H9 (cell line): ENCODE data around the gene CHST13. TPM values are rescaled to one million over a fixed set of nuclear protein-coding genes. Genes with fewer than 3 reads are reported as not detected.

Source experiments
- DNase-seq: peaks from one replicate; pipeline ENCODE4 v3.0.0-alpha.2; 2017
- H2AFZ ChIP-seq: one replicate; pipeline ENCODE4 v1.6.1; 2013; ENCODE audit warnings: mild to moderate bottlenecking, low read length, control low read depth, moderate library complexity
- H2AK5ac ChIP-seq: 2 replicates; pipeline ENCODE4 v1.6.1; 2013; ENCODE audit warnings: low read length, control low read depth, mixed read lengths; ENCODE audit not compliant: insufficient read length
- H2BK120ac ChIP-seq: one replicate; pipeline ENCODE4 v1.6.1; 2013; ENCODE audit warnings: low read depth, mild to moderate bottlenecking, low read length, control low read depth, inconsistent platforms; ENCODE audit not compliant: poor library complexity, severe bottlenecking
- H2BK12ac ChIP-seq: 2 replicates; pipeline ENCODE4 v1.6.1; 2013; ENCODE audit warnings: low read length, control low read depth, mixed read lengths, low read depth; ENCODE audit not compliant: insufficient read length
- H2BK15ac ChIP-seq: 2 replicates; pipeline ENCODE4 v1.6.1; 2013; ENCODE audit warnings: low read depth, low read length, control low read depth
- H2BK20ac ChIP-seq: one replicate; pipeline ENCODE4 v1.6.1; 2013; ENCODE audit warnings: low read depth, mild to moderate bottlenecking, low read length, control low read depth, inconsistent platforms; ENCODE audit not compliant: poor library complexity, severe bottlenecking
- H2BK5ac ChIP-seq: 2 replicates; pipeline ENCODE4 v1.6.1; 2013; ENCODE audit warnings: low read length, control low read depth, mixed read lengths; ENCODE audit not compliant: insufficient read length
- H3K14ac ChIP-seq: 2 replicates; pipeline ENCODE4 v1.6.1; 2013; ENCODE audit warnings: low read length, control low read depth; ENCODE audit not compliant: insufficient read depth
- H3K18ac ChIP-seq: 2 replicates; pipeline ENCODE4 v1.6.1; 2013; ENCODE audit warnings: low read depth, mild to moderate bottlenecking, mixed read lengths, low read length, control low read depth; ENCODE audit not compliant: insufficient read length
- H3K23ac ChIP-seq: 2 replicates; pipeline ENCODE4 v1.6.1; 2013; ENCODE audit warnings: low read length, control low read depth, mixed read lengths, low read depth; ENCODE audit not compliant: insufficient read length
- H3K23me2 ChIP-seq: 2 replicates; pipeline ENCODE4 v1.6.1; 2013; ENCODE audit warnings: low read depth, mild to moderate bottlenecking, mixed read lengths, low read length, control low read depth; ENCODE audit not compliant: insufficient read length, poor library complexity, severe bottlenecking
- H3K27ac ChIP-seq: 2 replicates; pipeline ENCODE4 v1.5.1; 2013; ENCODE audit warnings: low read length, control low read depth, mixed read lengths, low read depth; ENCODE audit not compliant: insufficient read length
- H3K27me3 ChIP-seq: 2 replicates; pipeline ENCODE4 v1.6.1; 2013; ENCODE audit warnings: low read length, control low read depth, inconsistent platforms; ENCODE audit not compliant: insufficient read depth
- H3K4ac ChIP-seq: 2 replicates; pipeline ENCODE4 v1.6.1; 2013; ENCODE audit warnings: low read depth, mild to moderate bottlenecking, control low read depth, inconsistent platforms, low read length, moderate library complexity
- H3K4me1 ChIP-seq: 2 replicates; pipeline ENCODE4 v1.6.1; 2013; ENCODE audit warnings: low read length, control low read depth, inconsistent platforms; ENCODE audit not compliant: insufficient read depth
- H3K4me2 ChIP-seq: 2 replicates; pipeline ENCODE4 v1.6.1; 2013; ENCODE audit warnings: low read length, control low read depth, mixed read lengths; ENCODE audit not compliant: insufficient read length, insufficient read depth
- H3K56ac ChIP-seq: 2 replicates; pipeline ENCODE4 v1.6.1; 2013; ENCODE audit warnings: low read depth, mild to moderate bottlenecking, mixed read lengths, low read length, control low read depth; ENCODE audit not compliant: insufficient read length
- H3K79me1 ChIP-seq: 2 replicates; pipeline ENCODE4 v1.6.1; 2013; ENCODE audit warnings: low read depth, mild to moderate bottlenecking, moderate library complexity, low read length, control low read depth, inconsistent platforms; ENCODE audit not compliant: insufficient read depth, poor library complexity, severe bottlenecking
- H3K79me2 ChIP-seq: 2 replicates; pipeline ENCODE4 v1.6.1; 2013; ENCODE audit warnings: low read length, control low read depth, inconsistent platforms; ENCODE audit not compliant: insufficient read depth
- H3K9ac ChIP-seq: 2 replicates; pipeline ENCODE4 v1.6.1; 2013; ENCODE audit warnings: low read length, control low read depth, mixed read lengths; ENCODE audit not compliant: insufficient read length; ENCODE audit errors: extremely low read depth
- H3K9me3 ChIP-seq: one replicate; pipeline ENCODE4 v1.6.1; 2013; ENCODE audit warnings: low read depth, low read length, inconsistent platforms; ENCODE audit not compliant: control insufficient read depth
- H3T11ph ChIP-seq: one replicate; pipeline ENCODE4 v1.6.1; 2013; ENCODE audit warnings: mild to moderate bottlenecking, low read length, control low read depth, inconsistent platforms
- H4K20me1 ChIP-seq: one replicate; pipeline ENCODE4 v1.6.1; 2013; ENCODE audit not compliant: control insufficient read depth, insufficient read length, insufficient read depth
- H4K5ac ChIP-seq: 2 replicates; pipeline ENCODE4 v1.6.1; 2013; ENCODE audit warnings: low read depth, mild to moderate bottlenecking, mixed read lengths, low read length, control low read depth; ENCODE audit not compliant: insufficient read length
- H4K8ac ChIP-seq: replicated peaks from 2 replicates; pipeline ENCODE4 v1.6.1; 2013; ENCODE audit warnings: low read length, control low read depth, mixed read lengths, low read depth; ENCODE audit not compliant: insufficient read length
- H4K91ac ChIP-seq: 2 replicates; pipeline ENCODE4 v1.6.1; 2013; ENCODE audit warnings: low read depth, mild to moderate bottlenecking, moderate library complexity, mixed read lengths, low read length, control low read depth; ENCODE audit not compliant: insufficient read length
- H3K27ac Mint-ChIP-seq, 3 experiments: 2 replicates in 2 of 3; 3 replicates in 1 of 3; pipeline ENCODE4 v1.8.0; 2020 to 2021; ENCODE audit warnings: mixed read lengths in 3 of 3, mild to moderate bottlenecking in 1 of 3, moderate library complexity in 1 of 3
- H3K27me3 Mint-ChIP-seq: 2 replicates; pipeline ENCODE4 v1.8.0; 2021; ENCODE audit warnings: low read depth, mild to moderate bottlenecking, moderate library complexity, mixed read lengths
- H3K36me3 Mint-ChIP-seq, 3 experiments: 2 replicates in 2 of 3; 3 replicates in 1 of 3; pipeline ENCODE4 v1.8.0; 2020 to 2021; ENCODE audit warnings: low read depth in 3 of 3, mixed read lengths in 3 of 3; ENCODE audit not compliant: insufficient read depth in 1 of 3
- H3K4me1 Mint-ChIP-seq, 2 experiments: 2 replicates each; pipeline ENCODE4 v1.8.0; 2020; ENCODE audit warnings: mixed read lengths in 2 of 2
- H3K4me3 Mint-ChIP-seq, 2 experiments: 2 replicates in 1 of 2; 3 replicates in 1 of 2; pipeline ENCODE4 v1.8.0; 2020 to 2021; ENCODE audit warnings: mild to moderate bottlenecking in 2 of 2, mixed read lengths in 2 of 2, moderate library complexity in 1 of 2
- H3K9me3 Mint-ChIP-seq, 2 experiments: 2 replicates in 1 of 2; 3 replicates in 1 of 2; pipeline ENCODE4 v1.8.0; 2020; ENCODE audit warnings: mild to moderate bottlenecking in 2 of 2, mixed read lengths in 2 of 2, moderate library complexity in 1 of 2
- WGBS: extraction: QIAGEN DNeasy Blood & Tissue Kit; methylation state at CpG from one replicate; pipeline ENCODE4 v1.1.7; 2013; ENCODE audit warnings: missing lambda C conversion rate, low lambda C conversion rate, mixed read lengths; ENCODE audit not compliant: insufficient read length; ENCODE audit errors: extremely low coverage; 5-methylcytosine and 5-hydroxymethylcytosine counted together
- total RNA-seq: library from RNA; stranded (reverse); gene quantifications from 2 replicates; pipeline ENCODE4 v1.2.1, GENCODE V29; 2021
- TF ChIP-seq, protein P1 (sequence below): fragments of 200-600 bp; sonication (generic); conservative IDR thresholded peaks from 3 replicates; pipeline ENCODE4 v1.8.0; 2021; ENCODE audit warnings: antibody characterized with exemption, mild to moderate bottlenecking

Gene CHST13
- total RNA-seq, 1 experiment from 2014 or later = 0.85 TPM

DNA sequence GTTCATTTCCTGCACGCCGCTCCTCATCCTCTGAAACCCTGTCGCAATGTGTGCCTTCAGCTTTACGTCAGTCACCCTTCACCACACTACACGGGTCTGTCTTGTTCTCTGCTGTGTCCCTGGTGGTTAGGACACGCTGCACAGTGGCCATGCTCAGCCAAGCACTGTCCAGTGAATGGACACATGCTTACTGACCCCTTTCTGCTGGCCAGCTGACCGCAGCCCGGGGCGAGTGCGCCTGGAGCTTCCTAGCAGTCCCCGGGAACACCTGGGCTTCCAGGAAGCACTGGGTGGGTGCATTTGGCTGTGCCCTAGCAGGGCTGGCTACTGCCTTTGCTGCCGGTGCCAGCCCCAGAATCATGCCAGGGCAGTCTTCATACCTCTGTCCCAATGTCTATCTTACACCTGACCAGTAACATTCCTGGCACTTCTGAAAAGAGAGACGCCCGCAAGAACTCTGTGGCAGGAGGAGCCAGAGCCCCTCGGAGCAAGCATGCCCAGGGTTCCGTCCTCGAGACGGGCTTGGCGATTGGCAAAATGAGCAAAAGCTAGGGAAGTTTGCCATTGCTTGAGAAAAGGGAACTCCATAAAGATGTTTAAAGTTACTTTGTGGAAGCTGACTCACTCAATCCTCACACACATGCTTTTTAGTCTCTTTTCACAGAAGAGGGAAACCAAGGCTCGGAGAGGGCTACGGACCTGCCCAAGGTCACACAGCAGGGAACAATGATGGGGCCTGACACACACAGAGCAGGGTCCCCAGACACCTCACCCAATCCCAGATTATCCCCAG lies 32.5 kb upstream of the CHST13 start:
- Histone ChIP-seq H3K4me2 (no peak overlapping the region), H4K8ac (no peak overlapping the region), H2AK5ac (no peak overlapping the region), H4K5ac (no peak overlapping the region), H3K27ac (no peak overlapping the region), H3T11ph (no peak overlapping the region), H3K9me3 (no peaks in the 10 kb centered on the region), H2BK12ac (no peak overlapping the region), H2AFZ (no peak overlapping the region), H3K23ac (no peak overlapping the region), H3K14ac (no peak overlapping the region), H3K18ac (no peak overlapping the region), H3K79me1 (no peaks in the 10 kb centered on the region), H2BK15ac (no peak overlapping the region), H2BK20ac (no peak overlapping the region), H4K20me1 (no peaks in the 10 kb centered on the region), H3K23me2 (no peaks in the 10 kb centered on the region), H3K79me2 (no peaks in the 10 kb centered on the region), H3K56ac (no peak overlapping the region), H2BK120ac (no peak overlapping the region), H3K27me3 (no peaks in the 10 kb centered on the region), H3K9ac (no peak overlapping the region), H4K91ac (no peak overlapping the region), H2BK5ac (no peak overlapping the region), H3K4me1 (no peaks in the 10 kb centered on the region; the same call in 1 of the 2 replicates), H3K4ac (no peak overlapping the region)
- Mint-ChIP-seq H3K4me1 (peaks cover 6 to 14% of the 10 kb centered on the region in 2 experiments), H3K27ac (no peak overlapping the region), H3K27me3 (peaks cover 2% of the 10 kb centered on the region; the same call in 1 of the 2 replicates), H3K4me3 (no peak overlapping the region), H3K36me3 (no peaks in the 10 kb centered on the region; a peak in 1 of 7 replicates), H3K9me3 (no peaks in the 10 kb centered on the region)
- no peak for DNase-seq
- TF ChIP-seq, protein P1, sequence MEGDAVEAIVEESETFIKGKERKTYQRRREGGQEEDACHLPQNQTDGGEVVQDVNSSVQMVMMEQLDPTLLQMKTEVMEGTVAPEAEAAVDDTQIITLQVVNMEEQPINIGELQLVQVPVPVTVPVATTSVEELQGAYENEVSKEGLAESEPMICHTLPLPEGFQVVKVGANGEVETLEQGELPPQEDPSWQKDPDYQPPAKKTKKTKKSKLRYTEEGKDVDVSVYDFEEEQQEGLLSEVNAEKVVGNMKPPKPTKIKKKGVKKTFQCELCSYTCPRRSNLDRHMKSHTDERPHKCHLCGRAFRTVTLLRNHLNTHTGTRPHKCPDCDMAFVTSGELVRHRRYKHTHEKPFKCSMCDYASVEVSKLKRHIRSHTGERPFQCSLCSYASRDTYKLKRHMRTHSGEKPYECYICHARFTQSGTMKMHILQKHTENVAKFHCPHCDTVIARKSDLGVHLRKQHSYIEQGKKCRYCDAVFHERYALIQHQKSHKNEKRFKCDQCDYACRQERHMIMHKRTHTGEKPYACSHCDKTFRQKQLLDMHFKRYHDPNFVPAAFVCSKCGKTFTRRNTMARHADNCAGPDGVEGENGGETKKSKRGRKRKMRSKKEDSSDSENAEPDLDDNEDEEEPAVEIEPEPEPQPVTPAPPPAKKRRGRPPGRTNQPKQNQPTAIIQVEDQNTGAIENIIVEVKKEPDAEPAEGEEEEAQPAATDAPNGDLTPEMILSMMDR = no peak
- no CpG with 5 or more reads among the region's 21 CpGs for WGBS
